Cerebellar nuclear complex (tissue), 1 donor: ENCODE data around the gene JAZF1.

Experiments
- DNase-seq, 2 experiments: peaks; one replicate each; lab custom pipeline; 2025; lab: John Stamatoyannopoulos, UW

The JAZF1 gene

GRCh38 chr7:28106321-28106829 is 74.2 kb downstream of the JAZF1 start:
- peak in 1 of 2 experiments; percentile 48 for DNase-seq

- DNase-seq = no peak
Observed at GRCh38 chr7:28105234-28105633, 75.4 kb downstream of the JAZF1 start.

- no peak for DNase-seq
Observed at GRCh38 chr7:28104811-28105210, 75.8 kb downstream of the JAZF1 start.

GRCh38 chr7:28104041-28104541 is 76.5 kb downstream of the JAZF1 start:
- no peak for DNase-seq

GRCh38 chr7:28102797-28103196 is 77.8 kb downstream of the JAZF1 start:
- no peak for DNase-seq

- peak; percentile 28 to 38 for DNase-seq
Observed at GRCh38 chr7:28096713-28097112, 83.9 kb downstream of the JAZF1 start.

- no peak for DNase-seq
Observed at GRCh38 chr7:28095231-28095630, 85.4 kb downstream of the JAZF1 start.

- DNase-seq = no peak
Observed at GRCh38 chr7:28093623-28094232, 86.9 kb downstream of the JAZF1 start.

GRCh38 chr7:28091190-28091589 is 89.4 kb downstream of the JAZF1 start:
- no peak for DNase-seq

- DNase-seq = no peak
Observed at GRCh38 chr7:28088901-28089714, 91.5 kb downstream of the JAZF1 start.

GRCh38 chr7:28088032-28088431 is 92.6 kb downstream of the JAZF1 start:
- DNase-seq = no peak

- DNase-seq = no peak
Observed at GRCh38 chr7:28086198-28086597, 94.4 kb downstream of the JAZF1 start.

- no peak for DNase-seq
Observed at GRCh38 chr7:28083998-28084985, 96.3 kb downstream of the JAZF1 start.

GRCh38 chr7:28083164-28083997 is 97.2 kb downstream of the JAZF1 start:
- no peak for DNase-seq

- no peak for DNase-seq
Observed at GRCh38 chr7:28082071-28082470, 98.5 kb downstream of the JAZF1 start.

GRCh38 chr7:28081016-28081415 is 99.6 kb downstream of the JAZF1 start:
- no peak for DNase-seq

- DNase-seq = peak in 1 of 2 experiments; percentile 23
Observed at GRCh38 chr7:28078036-28078901, 102.3 kb downstream of the JAZF1 start.

- no peak for DNase-seq
Observed at GRCh38 chr7:28077616-28078015, 103.0 kb downstream of the JAZF1 start.

GRCh38 chr7:28076423-28077200 is 104.0 kb downstream of the JAZF1 start:
- DNase-seq = no peak
